ENCODE data around the gene FHL1. TPM values are rescaled to one million over a fixed set of nuclear protein-coding genes. Genes with fewer than 3 reads are reported as not detected.

Gene FHL1
- total and polyA plus RNA-seq, 2 of the 4 experiments (the other 2 are of a cell fraction) = 69.4 to 72.9 TPM

GRCh38 chrX:136203438-136203837 lies 56.1 kb downstream of the FHL1 start:
- Histone ChIP-seq H3K4me2 (ENCODE audit: low read depth, low read length) (no peak overlapping the region), H2AK9ac (replicated peaks; ENCODE audit: low read depth, low read length, poor library complexity) (no peak overlapping the region), H3K27me3 (ENCODE audit: control insufficient read depth, insufficient read depth, low read length) (peaks cover 1% of the 10 kb centered on the region; the same call in 1 of the 2 replicates), H3K9me3 (ENCODE audit: control insufficient read depth, insufficient read depth, low read length) (no peaks in the 10 kb centered on the region), H3K23ac (ENCODE audit: low read depth, low read length) (no peak overlapping the region), H2AFZ (replicated peaks; ENCODE audit: low read length, poor library complexity) (no peak overlapping the region), H3K9me1 (ENCODE audit: insufficient read depth, low read length) (no peaks in the 10 kb centered on the region), H3K9ac (ENCODE audit: low read depth, low read length) (no peak overlapping the region), H4K20me1 (ENCODE audit: insufficient read depth, low read length) (no peaks in the 10 kb centered on the region), H2BK15ac (ENCODE audit: low read depth, low read length) (no peak overlapping the region), H2BK120ac (ENCODE audit: low read depth, low read length) (no peak overlapping the region), H4K5ac (ENCODE audit: low read depth, low read length) (no peak overlapping the region), H3K27ac (ENCODE audit: insufficient read depth, low read length) (no peak overlapping the region), H2BK5ac (ENCODE audit: low read depth, low read length, poor library complexity, severe bottlenecking) (no peak overlapping the region), H3K14ac (replicated peaks; ENCODE audit: low read depth, low read length) (no peak overlapping the region), H4K8ac (ENCODE audit: low read depth in 2 of 2, low read length in 2 of 2) (peak overlapping the region in 1 of 2 experiments; percentile 27; a peak in 1 of 4 replicates), H2AK5ac (ENCODE audit: low read depth, low read length) (no peak overlapping the region), H3K4me1 (ENCODE audit: control insufficient read depth, insufficient read depth, low read length) (peaks cover 11% of the 10 kb centered on the region), H3K18ac (ENCODE audit: low read depth, low read length) (no peak overlapping the region), H3K4me3 (ENCODE audit: insufficient read depth, low read depth, low read length) (no peak overlapping the region), H3K56ac (ENCODE audit: extremely low read depth, insufficient read depth, low read length) (no peak overlapping the region), H3K4ac (ENCODE audit: low read depth, low read length) (no peak overlapping the region), H2BK20ac (ENCODE audit: low read depth, low read length) (peak overlapping the region; percentile 55; the same call in 1 of the 2 replicates), H3K36me3 (ENCODE audit: control insufficient read depth, insufficient read depth, low read length) (peaks cover 15% of the 10 kb centered on the region; the same call in 1 of the 2 replicates), H4K91ac (ENCODE audit: insufficient read depth, low read depth, low read length) (no peak overlapping the region), H3K79me1 (ENCODE audit: low read depth in 1 of 2, low read length in 2 of 2) (0 out of 4 replicates have a peak, but pooled peaks cover 0 to 7% of the 10 kb centered on the region in 2 experiments)
- TF ChIP-seq RCOR1 (IDR thresholded peaks at IDR 0.05; ENCODE audit: insufficient replicate concordance, low read length) (no peak), MAFK (IDR thresholded peaks at IDR 0.05; ENCODE audit: low read depth, low read length) (no peak), RFX5 (IDR thresholded peaks at IDR 0.05; ENCODE audit: low read depth, low read length) (no peak), CTCF (conservative IDR thresholded peaks at IDR 0.05; ENCODE audit: low read depth, low read length) (no peak), ELK1 (IDR thresholded peaks at IDR 0.05; ENCODE audit: borderline replicate concordance, low read depth, low read length) (no peak), CHD1 (IDR thresholded peaks at IDR 0.05; ENCODE audit: low read depth, low read length) (no peak), SMC3 (IDR thresholded peaks at IDR 0.05; ENCODE audit: low read depth, low read length) (no peak), USF2 (IDR thresholded peaks at IDR 0.05; ENCODE audit: low read depth, low read length) (no peak), RAD21 (IDR thresholded peaks at IDR 0.05; ENCODE audit: low read length) (no peak), MAZ (IDR thresholded peaks at IDR 0.05; ENCODE audit: borderline replicate concordance, low read depth, low read length) (no peak), CEBPB (IDR thresholded peaks at IDR 0.05; ENCODE audit: low read depth, low read length) (no peak), POLR2A (IDR thresholded peaks at IDR 0.05; ENCODE audit: low read depth, low read length) (no peak), NFE2L2 (IDR thresholded peaks at IDR 0.05; ENCODE audit: low read depth, low read length) (no peak), FOS (IDR thresholded peaks at IDR 0.05; ENCODE audit: low read depth, low read length) (no peak), BHLHE40 (IDR thresholded peaks at IDR 0.05; ENCODE audit: low read depth, low read length) (no peak), MXI1 (IDR thresholded peaks at IDR 0.05; ENCODE audit: borderline replicate concordance, low read depth, low read length) (no peak)
- DNase-seq (no peak), ATAC-seq (ENCODE audit: low read depth) (no peak)
- dilution Hi-C loops (cut with HindIII; ENCODE audit: low sequenced_read_pairs, unreplicated experiment) = no loop called here
- in situ Hi-C loops (cut with MboI; ENCODE audit: low sequenced_read_pairs) = no loop called here
- POLR2A ChIA-PET (ENCODE audit: unreplicated experiment) = no interaction called here
- CTCF ChIA-PET = no interaction called here
- intact Hi-C loops (cut with micrococcal nuclease) = loop anchor here (2.0 kb wide), 1 partner anchor 35 kb away; no protein-coding TSS in a partner anchor
- BruUV-seq (replicated peaks) = no TSS peak
